K562 (cell line): ENCODE data around the gene POLR3E. TPM values are rescaled to one million over a fixed set of nuclear protein-coding genes. Genes with fewer than 3 reads are reported as not detected.

Experiments used
- BDP1 ChIP-seq: IDR thresholded peaks from 3 replicates; pipeline ENCODE4 v1.6.1; 2011; ENCODE audit not compliant: insufficient read length, insufficient read depth
- CC2D1A ChIP-seq: fragments of 450-650 bp; IDR thresholded peaks from 2 replicates; pipeline ENCODE4 v1.6.1; 2017; ENCODE audit warnings: mild to moderate bottlenecking
- DDX20 ChIP-seq: fragments of 450-650 bp; IDR thresholded peaks from 2 replicates; pipeline ENCODE4 v1.6.1; 2016; ENCODE audit warnings: missing genetic modification characterization, low read depth, mild to moderate bottlenecking, missing compliant biosample characterization, moderate library complexity
- EGR1 ChIP-seq: fragments of 450-650 bp; conservative IDR thresholded peaks from 2 replicates; pipeline ENCODE4 v1.6.1; 2017; ENCODE audit warnings: mild to moderate bottlenecking
- EP400 ChIP-seq: fragments of 450-650 bp; IDR thresholded peaks from 2 replicates; pipeline ENCODE4 v1.6.1; 2017; ENCODE audit warnings: antibody characterized with exemption, mild to moderate bottlenecking, moderate library complexity
- FOXM1 ChIP-seq, 2 experiments: fragments of 450-650 bp in 1 of 2; sonication (generic) in 1 of 2; formaldehyde crosslinking in 1 of 2; IDR thresholded peaks; 2 replicates each; pipeline versions ENCODE4 v1.6.1 to v1.9.0; 2017 to 2022; ENCODE audit warnings: low read depth in 2 of 2, mild to moderate bottlenecking in 2 of 2, missing genetic modification reagents in 1 of 2, moderate library complexity in 1 of 2
- HDAC2 ChIP-seq: fragments of 450-650 bp; IDR thresholded peaks from 2 replicates; pipeline ENCODE4 v1.6.1; 2016; ENCODE audit warnings: mild to moderate bottlenecking
- HDAC8 ChIP-seq: fragments of 450-650 bp; IDR thresholded peaks from 2 replicates; pipeline ENCODE4 v1.6.1; 2016; ENCODE audit warnings: mild to moderate bottlenecking, missing genetic modification characterization, moderate library complexity, missing compliant biosample characterization
- HNRNPL ChIP-seq: fragments of 200-400 bp; formaldehyde crosslinking; IDR thresholded peaks from 2 replicates; pipeline ENCODE4 v1.6.1; 2017; ENCODE audit warnings: low read depth, mild to moderate bottlenecking, low read length
- SIX5 ChIP-seq, 2 experiments: IDR thresholded peaks; 2 replicates each; pipeline ENCODE4 v1.6.1; 2011; ENCODE audit warnings: low read length in 2 of 2, borderline replicate concordance in 1 of 2, low read depth in 1 of 2, mild to moderate bottlenecking in 1 of 2, moderate library complexity in 1 of 2; ENCODE audit not compliant: insufficient read depth in 1 of 2
- TEAD4 ChIP-seq, 2 experiments: sonication (generic) in 1 of 2; formaldehyde crosslinking in 1 of 2; IDR thresholded peaks; 2 replicates each; pipeline versions ENCODE4 v1.6.1 to v1.8.0; 2012 to 2022; ENCODE audit warnings: borderline replicate concordance in 1 of 2, inconsistent platforms in 1 of 2, low read length in 1 of 2, mild to moderate bottlenecking in 1 of 2, missing genetic modification reagents in 1 of 2
- ZNF184 ChIP-seq: sonication (generic); formaldehyde crosslinking; IDR thresholded peaks from 2 replicates; pipeline ENCODE4 v1.5.0; 2020; ENCODE audit warnings: missing genetic modification reagents
- ZNF282 ChIP-seq: sonication (generic); formaldehyde crosslinking; IDR thresholded peaks from 2 replicates; pipeline ENCODE4 v1.8.1; 2023; ENCODE audit warnings: missing genetic modification reagents
- polyA plus RNA-seq, 8 experiments: library from polyadenylated mRNA; depleted of rRNA in 4 of 8; stranded (reverse) in 5 of 8; unstranded in 3 of 8; fragments of >200 nt; fragmentation: Nextera tagmentation in 2 of 8; fragmentation: Illumina TruSeq in 1 of 8; extraction: Ambion mirVana in 2 of 8; extraction: Trizol in 1 of 8; gene quantifications; 2 replicates each; pipeline versions ENCODE4 v1.2.1 to v1.2.3, GENCODE V29; 2011 to 2014; ENCODE audit warnings: inconsistent platforms in 1 of 8, missing spikeins in 1 of 8
- total RNA-seq, 7 experiments: library from RNA; depleted of rRNA in 6 of 7; stranded (reverse); fragments of >200 nt in 6 of 7; fragmentation: Illumina TruSeq in 2 of 7; extraction: Trizol in 2 of 7; gene quantifications; 2 replicates each; pipeline versions ENCODE4 v1.2.1 to v1.2.3, GENCODE V29; 2011 to 2021; ENCODE audit warnings: low replicate concordance in 1 of 7
- TF ChIP-seq, protein P1 (sequence below): sonication (generic); formaldehyde crosslinking; IDR thresholded peaks from 2 replicates; pipeline ENCODE4 v1.8.0; 2022; ENCODE audit warnings: mild to moderate bottlenecking, missing genetic modification reagents
- TF ChIP-seq, protein P2 (sequence below): fragments of 450-650 bp; IDR thresholded peaks from 2 replicates; pipeline ENCODE4 v1.6.1; 2017; ENCODE audit warnings: antibody characterized with exemption, mild to moderate bottlenecking
- TF ChIP-seq, protein P3 (sequence below): fragments of 250-450 bp; sonication (Bioruptor Pico); IDR thresholded peaks from 2 replicates; pipeline ENCODE4 v1.6.1; 2021; ENCODE audit warnings: mild to moderate bottlenecking
- TF ChIP-seq, protein P4 (sequence below): fragments of 450-650 bp; IDR thresholded peaks from one replicate; pipeline ENCODE4 v1.6.1; 2018; ENCODE audit warnings: mild to moderate bottlenecking, moderate library complexity; ENCODE audit not compliant: partially characterized antibody
- TF ChIP-seq, protein P5 (sequence below): sonication (generic); IDR thresholded peaks from 2 replicates; pipeline ENCODE4 v1.6.1; 2016

The POLR3E gene
- total and polyA plus RNA-seq, 9 of the 15 experiments (the other 6 are each of a cell fraction or from before 2014, with no cell fraction given): 17.7 to 151 (median 82.6) TPM

DNA sequence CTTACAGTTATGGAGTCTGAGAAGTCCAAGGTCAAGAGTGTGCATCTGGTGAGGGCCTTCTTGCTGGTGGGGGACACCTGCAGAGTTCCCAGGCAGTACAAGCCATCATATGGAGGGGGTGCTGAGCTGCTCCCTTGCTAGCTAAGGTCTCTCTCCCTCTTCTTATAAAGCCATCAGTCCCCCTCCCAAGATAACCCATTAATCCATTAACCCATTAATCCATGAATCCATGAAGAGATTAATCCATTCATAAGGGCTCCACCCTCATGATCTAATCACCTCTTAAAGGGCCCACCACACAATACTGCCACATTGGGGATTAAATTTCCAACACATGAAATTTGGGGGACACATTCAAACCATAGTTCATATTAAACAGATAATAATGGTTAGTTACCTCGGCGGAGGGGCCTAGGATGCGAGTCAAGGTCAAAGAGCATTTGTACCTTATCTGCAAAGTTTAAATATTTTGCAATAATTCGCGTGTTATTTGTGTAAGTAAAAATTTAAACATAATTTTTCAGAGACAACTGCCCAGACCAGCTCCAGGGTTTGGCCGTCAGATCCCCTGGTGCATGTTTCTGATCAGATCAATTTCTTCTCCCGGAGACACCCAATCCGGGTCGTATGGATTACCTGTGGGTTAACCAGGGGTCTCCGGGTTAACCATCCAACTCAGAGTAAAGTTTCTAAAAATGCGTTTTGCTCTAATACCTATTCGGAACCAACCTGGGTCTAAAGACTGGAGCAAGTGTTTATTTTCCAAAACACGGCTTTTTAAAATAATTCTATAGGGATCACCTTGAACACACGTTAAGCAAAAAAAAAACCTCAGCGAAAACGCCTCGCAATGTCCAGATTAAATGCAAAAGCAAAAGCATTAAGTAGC, 740 bp upstream of the POLR3E start (continued):
- peak; percentile 84; the same call in 1 of the 2 replicates for TF ChIP-seq TEAD4 (IDR thresholded peaks at IDR 0.05; ENCODE audit: low read length)
- no peak for TF ChIP-seq TEAD4 (CRISPR knock-in tag; IDR thresholded peaks at IDR 0.05; ENCODE audit: borderline replicate concordance)
- TF ChIP-seq HDAC2: no peak
- TF ChIP-seq, protein P1, sequence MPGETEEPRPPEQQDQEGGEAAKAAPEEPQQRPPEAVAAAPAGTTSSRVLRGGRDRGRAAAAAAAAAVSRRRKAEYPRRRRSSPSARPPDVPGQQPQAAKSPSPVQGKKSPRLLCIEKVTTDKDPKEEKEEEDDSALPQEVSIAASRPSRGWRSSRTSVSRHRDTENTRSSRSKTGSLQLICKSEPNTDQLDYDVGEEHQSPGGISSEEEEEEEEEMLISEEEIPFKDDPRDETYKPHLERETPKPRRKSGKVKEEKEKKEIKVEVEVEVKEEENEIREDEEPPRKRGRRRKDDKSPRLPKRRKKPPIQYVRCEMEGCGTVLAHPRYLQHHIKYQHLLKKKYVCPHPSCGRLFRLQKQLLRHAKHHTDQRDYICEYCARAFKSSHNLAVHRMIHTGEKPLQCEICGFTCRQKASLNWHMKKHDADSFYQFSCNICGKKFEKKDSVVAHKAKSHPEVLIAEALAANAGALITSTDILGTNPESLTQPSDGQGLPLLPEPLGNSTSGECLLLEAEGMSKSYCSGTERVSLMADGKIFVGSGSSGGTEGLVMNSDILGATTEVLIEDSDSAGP: peak; percentile 94
- no peak for TF ChIP-seq SIX5 (IDR thresholded peaks at IDR 0.05; ENCODE audit: borderline replicate concordance in 1 of 2, insufficient read depth in 1 of 2, low read depth in 1 of 2, low read length in 2 of 2)
- TF ChIP-seq ZNF282: no peak
- TF ChIP-seq, protein P2, sequence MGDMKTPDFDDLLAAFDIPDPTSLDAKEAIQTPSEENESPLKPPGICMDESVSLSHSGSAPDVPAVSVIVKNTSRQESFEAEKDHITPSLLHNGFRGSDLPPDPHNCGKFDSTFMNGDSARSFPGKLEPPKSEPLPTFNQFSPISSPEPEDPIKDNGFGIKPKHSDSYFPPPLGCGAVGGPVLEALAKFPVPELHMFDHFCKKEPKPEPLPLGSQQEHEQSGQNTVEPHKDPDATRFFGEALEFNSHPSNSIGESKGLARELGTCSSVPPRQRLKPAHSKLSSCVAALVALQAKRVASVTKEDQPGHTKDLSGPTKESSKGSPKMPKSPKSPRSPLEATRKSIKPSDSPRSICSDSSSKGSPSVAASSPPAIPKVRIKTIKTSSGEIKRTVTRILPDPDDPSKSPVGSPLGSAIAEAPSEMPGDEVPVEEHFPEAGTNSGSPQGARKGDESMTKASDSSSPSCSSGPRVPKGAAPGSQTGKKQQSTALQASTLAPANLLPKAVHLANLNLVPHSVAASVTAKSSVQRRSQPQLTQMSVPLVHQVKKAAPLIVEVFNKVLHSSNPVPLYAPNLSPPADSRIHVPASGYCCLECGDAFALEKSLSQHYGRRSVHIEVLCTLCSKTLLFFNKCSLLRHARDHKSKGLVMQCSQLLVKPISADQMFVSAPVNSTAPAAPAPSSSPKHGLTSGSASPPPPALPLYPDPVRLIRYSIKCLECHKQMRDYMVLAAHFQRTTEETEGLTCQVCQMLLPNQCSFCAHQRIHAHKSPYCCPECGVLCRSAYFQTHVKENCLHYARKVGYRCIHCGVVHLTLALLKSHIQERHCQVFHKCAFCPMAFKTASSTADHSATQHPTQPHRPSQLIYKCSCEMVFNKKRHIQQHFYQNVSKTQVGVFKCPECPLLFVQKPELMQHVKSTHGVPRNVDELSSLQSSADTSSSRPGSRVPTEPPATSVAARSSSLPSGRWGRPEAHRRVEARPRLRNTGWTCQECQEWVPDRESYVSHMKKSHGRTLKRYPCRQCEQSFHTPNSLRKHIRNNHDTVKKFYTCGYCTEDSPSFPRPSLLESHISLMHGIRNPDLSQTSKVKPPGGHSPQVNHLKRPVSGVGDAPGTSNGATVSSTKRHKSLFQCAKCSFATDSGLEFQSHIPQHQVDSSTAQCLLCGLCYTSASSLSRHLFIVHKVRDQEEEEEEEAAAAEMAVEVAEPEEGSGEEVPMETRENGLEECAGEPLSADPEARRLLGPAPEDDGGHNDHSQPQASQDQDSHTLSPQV: no peak
- TF ChIP-seq HDAC8 (tag): no peak
- no peak for TF ChIP-seq DDX20
- TF ChIP-seq HNRNPL: no peak
- peak; percentile 89 for TF ChIP-seq BDP1
- TF ChIP-seq, protein P3, sequence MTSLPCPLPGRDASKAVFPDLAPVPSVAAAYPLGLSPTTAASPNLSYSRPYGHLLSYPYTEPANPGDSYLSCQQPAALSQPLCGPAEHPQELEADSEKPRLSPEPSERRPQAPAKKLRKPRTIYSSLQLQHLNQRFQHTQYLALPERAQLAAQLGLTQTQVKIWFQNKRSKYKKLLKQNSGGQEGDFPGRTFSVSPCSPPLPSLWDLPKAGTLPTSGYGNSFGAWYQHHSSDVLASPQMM (CRISPR knock-in tag): no peak
- no peak for TF ChIP-seq CC2D1A
- no peak for TF ChIP-seq EGR1
- TF ChIP-seq FOXM1 (IDR thresholded peaks at IDR 0.05; ENCODE audit: low read depth): no peak
- no peak for TF ChIP-seq FOXM1 (CRISPR knock-in tag; IDR thresholded peaks at IDR 0.05; ENCODE audit: low read depth)
- no peak for TF ChIP-seq ZNF184 (CRISPR knock-in tag)
- TF ChIP-seq, protein P4, sequence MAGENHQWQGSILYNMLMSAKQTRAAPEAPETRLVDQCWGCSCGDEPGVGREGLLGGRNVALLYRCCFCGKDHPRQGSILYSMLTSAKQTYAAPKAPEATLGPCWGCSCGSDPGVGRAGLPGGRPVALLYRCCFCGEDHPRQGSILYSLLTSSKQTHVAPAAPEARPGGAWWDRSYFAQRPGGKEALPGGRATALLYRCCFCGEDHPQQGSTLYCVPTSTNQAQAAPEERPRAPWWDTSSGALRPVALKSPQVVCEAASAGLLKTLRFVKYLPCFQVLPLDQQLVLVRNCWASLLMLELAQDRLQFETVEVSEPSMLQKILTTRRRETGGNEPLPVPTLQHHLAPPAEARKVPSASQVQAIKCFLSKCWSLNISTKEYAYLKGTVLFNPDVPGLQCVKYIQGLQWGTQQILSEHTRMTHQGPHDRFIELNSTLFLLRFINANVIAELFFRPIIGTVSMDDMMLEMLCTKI: no peak
- TF ChIP-seq, protein P5, sequence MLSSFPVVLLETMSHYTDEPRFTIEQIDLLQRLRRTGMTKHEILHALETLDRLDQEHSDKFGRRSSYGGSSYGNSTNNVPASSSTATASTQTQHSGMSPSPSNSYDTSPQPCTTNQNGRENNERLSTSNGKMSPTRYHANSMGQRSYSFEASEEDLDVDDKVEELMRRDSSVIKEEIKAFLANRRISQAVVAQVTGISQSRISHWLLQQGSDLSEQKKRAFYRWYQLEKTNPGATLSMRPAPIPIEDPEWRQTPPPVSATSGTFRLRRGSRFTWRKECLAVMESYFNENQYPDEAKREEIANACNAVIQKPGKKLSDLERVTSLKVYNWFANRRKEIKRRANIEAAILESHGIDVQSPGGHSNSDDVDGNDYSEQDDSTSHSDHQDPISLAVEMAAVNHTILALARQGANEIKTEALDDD: peak; percentile 96
- no peak for TF ChIP-seq EP400
